CD4-positive, alpha-beta T cell treated with Interferon alpha-2 for 1 hour (primary cell): ENCODE measurements around the gene B4GALT4.
"Not testable (repeated sequence)": the region's sequence is repeated elsewhere in the genome, so short reads cannot be mapped to it uniquely, and the experiment has no call there.

Experiments
- DNase-seq, 2 donors: peaks; one replicate each; pipeline ENCODE4 v3.0.0-alpha.2; 2020 to 2022

Gene B4GALT4

DNA sequence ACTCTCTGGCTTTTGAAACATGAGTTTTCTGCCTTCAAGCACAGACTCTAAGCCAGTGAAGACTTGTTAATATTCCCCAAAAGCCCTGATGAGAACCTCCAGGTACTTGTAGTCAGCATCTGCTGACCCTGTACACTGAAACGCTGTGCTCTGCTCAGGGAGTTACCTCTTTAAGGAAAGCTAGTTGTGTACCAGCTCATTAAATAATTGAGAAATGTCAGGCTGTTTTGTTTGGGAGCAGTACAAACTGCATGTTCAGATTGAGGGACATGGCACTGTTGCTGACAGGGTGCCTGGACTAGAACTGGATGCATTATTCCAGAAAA is 45.6 kb downstream of the B4GALT4 start:
- DNase-seq = no peak

DNA sequence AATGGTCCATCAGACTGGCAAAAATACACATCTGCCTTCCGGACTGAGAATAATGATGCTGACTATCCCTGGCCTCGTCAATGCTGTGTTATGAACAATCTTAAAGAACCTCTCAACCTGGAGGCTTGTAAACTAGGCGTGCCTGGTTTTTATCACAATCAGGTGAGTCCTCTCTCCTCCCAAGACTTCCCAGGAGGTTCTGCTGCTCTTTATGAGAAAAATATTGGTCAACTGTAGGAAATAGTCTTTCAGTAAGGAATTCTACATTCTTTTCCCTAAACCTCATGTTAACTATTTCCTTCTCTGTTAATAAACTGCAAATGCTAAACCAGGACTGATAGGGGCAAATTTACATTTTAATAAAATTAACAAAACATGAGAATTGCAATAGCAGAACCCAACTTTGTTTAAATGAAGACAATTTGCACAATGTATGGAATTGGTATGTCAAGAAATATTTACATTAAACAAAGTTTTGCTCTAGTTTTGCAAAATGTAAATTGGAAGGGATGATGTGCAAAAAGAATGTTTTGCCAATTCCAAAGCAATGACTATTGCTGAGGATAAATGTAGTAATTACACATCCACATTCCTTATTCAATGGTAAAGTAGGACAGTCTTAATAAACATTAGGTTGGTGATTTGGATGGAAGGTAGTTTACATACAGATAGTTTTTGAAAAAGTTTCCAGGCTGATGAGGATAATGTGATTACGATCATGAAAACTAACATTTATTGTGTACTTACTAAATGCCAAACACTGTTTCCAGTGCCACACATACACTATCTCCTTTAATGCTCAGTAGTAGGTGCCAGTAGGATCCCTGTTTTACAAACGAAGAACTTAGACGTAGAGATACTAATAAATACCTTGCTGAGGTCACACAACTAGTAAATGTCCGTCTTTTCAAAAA is 46.2 kb downstream of the B4GALT4 start:
- DNase-seq = no peak

DNA sequence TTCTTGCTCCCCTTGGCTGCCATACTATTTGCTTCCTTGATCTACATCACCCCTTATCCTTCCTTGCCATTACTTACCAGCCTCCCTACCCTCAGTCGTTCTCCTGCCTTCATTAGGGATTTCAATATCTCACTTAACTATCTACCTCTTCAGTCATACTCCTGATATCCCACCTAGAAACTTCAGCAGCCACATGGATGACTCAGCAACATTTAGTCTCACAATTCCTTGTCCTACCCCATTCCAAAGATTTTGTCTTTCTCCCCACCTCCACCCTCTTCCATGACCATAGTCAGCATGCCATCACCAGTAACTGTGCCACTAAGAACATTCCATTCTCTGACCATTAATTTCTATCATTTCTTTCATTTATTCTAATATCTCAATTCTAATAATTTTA is 48.9 kb downstream of the B4GALT4 start:
- DNase-seq = no peak

DNA sequence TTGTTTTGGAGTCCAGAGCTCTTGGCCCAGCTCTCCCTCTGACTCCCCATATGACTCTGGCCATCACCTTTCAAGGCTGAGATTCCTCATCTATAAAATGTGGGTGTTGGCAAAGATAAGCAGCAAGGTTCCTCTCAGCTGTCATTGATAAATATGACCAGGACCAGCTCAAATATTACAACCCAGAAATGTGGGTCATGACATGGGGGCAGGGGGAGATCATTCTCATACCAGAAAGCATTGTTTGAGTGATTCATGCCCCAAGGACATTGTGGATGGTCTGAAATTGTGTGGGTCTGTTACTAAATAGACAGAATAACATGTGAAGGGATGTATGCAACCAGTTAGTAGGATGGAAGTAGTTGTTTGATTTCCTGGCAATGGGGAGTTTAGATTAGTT is 53.4 kb downstream of the B4GALT4 start:
- DNase-seq = no peak

DNA sequence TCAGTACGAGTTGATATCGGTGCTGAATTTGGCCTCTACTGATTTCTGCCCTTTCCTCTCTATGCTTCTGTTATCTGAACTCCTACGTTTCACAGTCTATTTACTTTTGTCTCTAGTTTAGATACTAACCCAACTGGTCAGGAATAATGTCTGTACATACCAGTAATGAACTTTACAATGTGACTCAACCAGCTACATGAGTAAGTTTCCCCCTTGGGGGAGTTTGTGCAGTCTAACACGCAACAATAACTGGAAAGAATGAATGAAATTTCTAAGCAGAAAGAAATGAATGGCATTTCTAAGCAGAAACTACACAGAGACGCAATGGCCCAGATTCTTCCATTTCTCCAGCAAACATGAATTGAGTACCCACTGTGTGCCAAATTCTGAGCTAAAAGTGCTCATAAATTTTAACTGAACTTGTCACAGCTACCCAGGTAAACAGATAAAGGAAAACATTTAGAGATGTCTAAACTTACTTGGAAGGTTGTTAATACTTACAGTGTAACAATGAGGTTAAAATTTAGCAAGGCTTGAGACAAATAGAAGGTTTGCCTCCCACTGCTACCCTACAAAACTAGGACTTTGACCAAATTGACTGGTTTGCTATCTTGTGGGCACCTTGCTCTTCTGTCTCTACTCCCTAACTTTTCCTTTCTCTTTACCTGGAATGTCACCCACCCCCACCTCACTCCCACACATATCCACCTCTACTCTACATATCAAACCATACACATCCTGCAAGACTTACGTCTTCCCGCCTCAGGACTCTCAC is 55.7 kb downstream of the B4GALT4 start:
- no peak for DNase-seq

DNA sequence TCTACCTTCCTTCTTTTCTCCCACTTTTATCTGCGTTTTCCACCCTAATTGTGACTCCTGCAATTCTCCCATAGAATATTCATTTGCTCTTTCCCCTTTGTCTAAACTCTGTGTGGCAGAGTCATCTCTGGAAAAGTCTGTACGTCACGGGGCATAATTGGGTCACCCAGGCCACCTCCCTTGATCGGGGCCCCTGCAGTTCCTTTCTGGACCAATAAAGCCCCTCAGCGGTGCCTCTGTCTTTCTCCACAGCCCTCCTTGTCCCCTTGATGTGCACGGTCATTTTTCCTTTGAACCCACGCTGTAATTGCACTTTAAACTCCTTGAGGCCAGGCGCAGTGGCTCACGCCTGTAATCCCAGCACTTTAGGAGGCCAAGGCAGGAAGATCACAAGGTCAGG is 56.6 kb downstream of the B4GALT4 start:
- no peak for DNase-seq

DNA sequence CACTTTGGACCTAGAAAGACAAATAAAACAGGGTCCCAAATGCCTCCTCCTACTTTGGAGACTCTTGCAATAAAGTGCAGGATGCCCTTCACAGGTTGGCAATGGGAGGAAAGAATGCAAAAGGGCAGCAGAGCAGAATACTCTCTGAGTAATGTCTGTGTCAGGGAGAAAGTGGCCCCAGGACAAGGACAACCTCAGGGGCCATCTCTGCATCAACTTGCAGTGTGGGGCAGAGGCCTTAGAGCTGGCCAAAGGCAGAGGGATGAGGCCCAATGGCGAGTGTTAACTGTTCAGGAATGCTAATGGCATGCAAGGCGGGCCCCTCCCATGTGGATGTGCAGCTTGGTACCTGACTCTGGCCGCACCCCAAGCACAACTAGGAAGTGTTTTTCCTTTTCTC is 58.9 kb downstream of the B4GALT4 start:
- DNase-seq = no peak

DNA sequence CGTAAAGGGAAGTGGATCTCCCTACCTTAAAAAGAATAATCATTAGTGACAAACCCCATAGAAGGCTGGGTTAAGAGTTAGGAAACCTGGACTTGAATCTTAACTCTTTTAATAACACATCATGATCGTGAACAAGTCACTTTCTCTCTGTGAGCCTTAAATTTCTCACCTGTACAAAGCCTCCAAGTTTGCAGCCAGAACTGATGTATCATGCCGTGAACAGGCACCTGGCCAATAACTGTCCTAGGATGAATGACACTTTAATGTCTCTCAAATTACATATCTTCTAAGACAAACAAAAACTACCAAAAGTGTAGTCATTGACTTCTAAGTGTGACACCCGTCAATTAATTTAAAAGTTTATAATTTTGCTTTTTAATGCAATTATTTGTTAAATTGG is 63.4 kb downstream of the B4GALT4 start:
- DNase-seq = no peak

DNA sequence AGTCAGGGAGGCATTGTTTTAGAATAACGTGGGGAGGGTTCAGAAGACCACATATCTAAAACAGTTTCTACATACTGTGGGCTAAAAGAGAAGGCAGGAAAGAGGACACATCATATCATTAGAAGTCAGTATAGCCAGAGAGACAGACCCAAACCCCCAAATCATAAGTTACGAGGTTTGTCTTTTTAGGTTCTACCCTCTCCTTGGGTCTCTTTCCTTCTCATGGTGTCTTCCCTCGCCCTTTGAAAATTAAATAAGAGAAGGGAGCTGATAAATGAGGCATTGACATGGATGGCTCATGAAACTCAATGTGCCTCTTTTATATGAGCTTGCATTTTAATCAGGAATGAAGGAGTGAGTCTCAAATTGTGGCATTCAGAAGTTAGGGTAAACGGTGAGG is 63.9 kb downstream of the B4GALT4 start:
- no peak for DNase-seq

DNA sequence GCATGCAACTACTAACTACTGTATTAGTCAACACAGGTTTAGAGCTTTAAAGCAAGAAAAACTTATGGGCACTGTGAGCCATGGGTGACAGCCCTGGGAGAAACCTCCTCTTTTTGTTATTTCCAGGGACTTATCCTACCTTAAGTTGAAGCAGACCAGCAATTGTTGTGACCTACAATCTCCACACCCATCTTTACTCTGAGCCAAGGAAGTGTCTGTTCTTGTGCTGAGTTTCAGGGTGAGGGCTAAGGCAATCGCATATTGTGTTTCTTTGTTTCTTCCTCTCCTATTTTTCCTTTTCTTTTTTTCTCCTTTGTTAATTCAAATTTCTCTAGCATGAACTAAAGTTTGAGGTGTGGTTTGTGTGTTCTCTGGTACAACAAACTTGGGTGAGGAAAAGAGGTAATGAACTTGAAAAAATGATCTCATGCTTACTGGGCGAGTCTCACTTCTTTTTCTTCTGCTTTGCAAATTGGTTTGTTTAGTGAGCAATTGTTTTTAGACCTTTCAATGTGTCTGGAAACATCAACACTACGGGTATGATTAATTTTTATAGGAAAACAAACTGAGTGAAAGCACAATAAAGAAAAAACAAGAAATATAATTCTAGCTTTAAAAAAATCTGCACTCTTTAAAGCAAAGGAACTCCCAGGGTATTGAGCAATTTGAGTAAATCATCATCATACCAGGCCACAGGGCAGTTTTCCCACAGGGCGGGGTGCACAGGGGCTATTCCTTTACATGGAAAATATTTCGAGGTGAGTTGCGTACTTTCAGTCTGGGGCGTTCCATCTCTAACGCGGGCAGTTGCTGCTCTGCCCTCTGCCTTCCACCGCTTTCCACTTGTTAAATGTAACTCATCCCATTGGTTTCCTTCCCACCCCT is 64.6 kb downstream of the B4GALT4 start:
- DNase-seq = no peak

DNA sequence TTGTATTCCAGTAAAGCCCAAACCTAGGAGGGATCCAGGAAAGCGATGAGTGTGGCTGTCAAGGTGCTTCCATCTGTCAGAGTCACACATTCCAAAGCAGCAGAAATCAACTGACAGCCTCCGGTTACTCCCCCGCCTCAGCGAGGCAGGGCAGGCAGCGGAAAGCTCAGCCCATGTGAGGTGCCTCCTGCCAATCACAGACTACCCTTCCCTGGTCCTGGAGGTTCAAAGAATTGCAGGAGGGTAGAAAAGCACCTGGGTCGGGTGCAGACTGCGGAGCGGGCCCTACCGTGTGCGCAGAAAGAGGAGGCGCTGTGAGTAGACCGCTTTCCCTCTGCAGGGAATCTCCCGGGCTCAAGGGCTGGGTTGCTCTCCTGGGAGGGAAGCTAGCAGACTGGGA is 67.4 kb downstream of the B4GALT4 start, which contains the start of gene UPK1B:
Gene UPK1B, plus strand, starts transcription at position 274 of the 400 bp plus-strand sequence. CDS start 13,144 bp downstream, outside the sequence.
- DNase-seq = no peak

DNA sequence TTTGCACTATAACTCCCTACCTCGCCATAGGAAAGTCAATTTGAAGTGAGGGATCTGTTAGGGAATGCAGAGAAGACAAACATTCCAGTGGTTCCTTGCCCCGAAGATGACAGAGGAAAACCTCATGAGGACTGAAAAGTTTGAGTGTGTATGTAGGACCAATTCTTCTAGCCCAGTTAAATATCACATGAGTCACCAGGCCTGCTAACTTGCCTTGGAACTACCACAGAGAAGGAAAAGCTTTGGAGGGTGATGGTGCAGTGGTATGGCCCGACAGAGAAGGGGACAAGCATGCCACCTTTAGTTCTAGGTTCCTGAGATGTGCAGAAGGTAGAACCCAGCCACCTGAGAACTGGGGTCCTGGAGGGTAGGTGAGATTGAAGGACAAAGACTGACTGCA is 69.9 kb downstream of the B4GALT4 start:
- DNase-seq = no peak

DNA sequence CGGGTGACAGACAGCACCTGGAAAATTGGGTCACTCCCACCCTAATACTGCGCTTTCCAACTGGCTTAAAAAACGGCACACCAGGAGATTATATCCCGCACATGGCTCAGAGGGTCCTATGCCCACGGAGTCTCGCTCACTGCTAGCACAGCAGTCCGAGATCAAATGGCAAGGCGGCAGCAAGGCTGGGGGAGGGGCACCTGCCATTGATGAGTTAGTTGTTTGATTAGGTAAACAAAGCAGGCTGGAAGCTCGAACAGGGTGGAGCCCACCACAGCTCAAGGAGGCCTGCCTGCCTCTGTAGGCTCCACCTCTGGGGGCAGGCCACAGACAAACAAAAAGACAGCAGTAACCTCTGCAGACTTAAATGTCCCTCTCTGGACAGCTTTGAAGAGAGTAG is 75.9 kb downstream of the B4GALT4 start:
- DNase-seq = not testable (repeated sequence)
